AG09309 (cell line): ENCODE measurements around the gene KRTAP5-6.
"Not testable (repeated sequence)": the region's sequence is repeated elsewhere in the genome, so short reads cannot be mapped to it uniquely, and the experiment has no call there.

Source experiments
- DNase-seq: peaks from one replicate; pipeline ENCODE4 v3.0.0-alpha.2; 2010; ENCODE audit warnings: low read depth
- H3K4me3 ChIP-seq: 2 replicates; pipeline ENCODE4 v1.5.1; 2011; ENCODE audit warnings: mild to moderate bottlenecking, low read depth, low read length, moderate library complexity; ENCODE audit not compliant: control insufficient read depth
- TF ChIP-seq, protein P1 (sequence below): IDR thresholded peaks from 2 replicates; pipeline ENCODE4 v1.5.1; 2011; ENCODE audit warnings: mild to moderate bottlenecking, low read depth, low read length, inconsistent platforms; ENCODE audit not compliant: insufficient read depth, control insufficient read depth; ENCODE audit errors: missing control alignments

The KRTAP5-6 gene

DNA sequence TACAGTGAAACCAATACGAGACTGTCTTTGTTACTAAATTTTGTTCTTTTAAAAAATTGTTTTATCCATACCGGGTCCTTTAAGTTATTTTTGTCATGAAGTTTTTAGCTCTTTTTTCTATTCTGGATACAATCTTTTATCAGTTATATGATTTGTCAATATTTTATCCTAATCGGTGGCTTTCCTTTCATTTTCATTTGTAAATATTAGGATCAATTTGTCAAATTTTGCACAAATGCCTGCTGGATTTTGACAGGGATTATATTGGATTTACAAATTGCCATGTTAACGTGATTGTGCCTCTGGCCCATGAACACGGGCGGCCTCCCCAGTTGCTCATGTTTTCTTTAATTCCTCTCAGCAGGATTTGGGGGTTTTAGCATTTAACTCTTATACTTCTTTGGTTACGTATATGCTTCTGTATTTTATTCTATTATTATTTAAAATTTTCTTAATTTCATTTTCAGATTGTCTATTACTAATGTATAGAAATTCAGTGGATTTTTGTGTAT is 20.7 kb upstream of the KRTAP5-6 start:
- no peak for DNase-seq
- TF ChIP-seq, protein P1, sequence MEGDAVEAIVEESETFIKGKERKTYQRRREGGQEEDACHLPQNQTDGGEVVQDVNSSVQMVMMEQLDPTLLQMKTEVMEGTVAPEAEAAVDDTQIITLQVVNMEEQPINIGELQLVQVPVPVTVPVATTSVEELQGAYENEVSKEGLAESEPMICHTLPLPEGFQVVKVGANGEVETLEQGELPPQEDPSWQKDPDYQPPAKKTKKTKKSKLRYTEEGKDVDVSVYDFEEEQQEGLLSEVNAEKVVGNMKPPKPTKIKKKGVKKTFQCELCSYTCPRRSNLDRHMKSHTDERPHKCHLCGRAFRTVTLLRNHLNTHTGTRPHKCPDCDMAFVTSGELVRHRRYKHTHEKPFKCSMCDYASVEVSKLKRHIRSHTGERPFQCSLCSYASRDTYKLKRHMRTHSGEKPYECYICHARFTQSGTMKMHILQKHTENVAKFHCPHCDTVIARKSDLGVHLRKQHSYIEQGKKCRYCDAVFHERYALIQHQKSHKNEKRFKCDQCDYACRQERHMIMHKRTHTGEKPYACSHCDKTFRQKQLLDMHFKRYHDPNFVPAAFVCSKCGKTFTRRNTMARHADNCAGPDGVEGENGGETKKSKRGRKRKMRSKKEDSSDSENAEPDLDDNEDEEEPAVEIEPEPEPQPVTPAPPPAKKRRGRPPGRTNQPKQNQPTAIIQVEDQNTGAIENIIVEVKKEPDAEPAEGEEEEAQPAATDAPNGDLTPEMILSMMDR = no peak
- no peak overlapping the region for H3K4me3 ChIP-seq

DNA sequence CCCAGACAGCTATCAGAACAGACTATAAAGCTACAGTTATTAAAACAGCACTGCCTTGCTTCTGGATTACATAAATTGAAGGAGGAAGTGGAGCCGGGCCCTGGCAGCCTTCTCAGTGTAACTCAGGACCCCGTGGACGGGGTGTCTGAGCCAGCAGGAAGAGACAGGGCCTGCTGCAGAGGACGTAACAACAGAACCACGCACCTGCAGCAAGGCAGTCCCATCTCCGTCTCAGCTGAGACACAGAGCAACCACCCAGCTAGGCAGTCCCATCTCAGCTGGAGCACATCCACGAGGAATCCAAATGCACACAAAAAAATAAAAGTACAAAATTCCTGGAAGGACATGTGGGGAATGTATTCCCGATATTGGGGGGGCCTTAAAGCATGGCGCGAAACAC is 17.1 kb upstream of the KRTAP5-6 start:
- H3K4me3 ChIP-seq = no peak overlapping the region
- no peak for DNase-seq
- TF ChIP-seq, protein P1 = no peak

DNA sequence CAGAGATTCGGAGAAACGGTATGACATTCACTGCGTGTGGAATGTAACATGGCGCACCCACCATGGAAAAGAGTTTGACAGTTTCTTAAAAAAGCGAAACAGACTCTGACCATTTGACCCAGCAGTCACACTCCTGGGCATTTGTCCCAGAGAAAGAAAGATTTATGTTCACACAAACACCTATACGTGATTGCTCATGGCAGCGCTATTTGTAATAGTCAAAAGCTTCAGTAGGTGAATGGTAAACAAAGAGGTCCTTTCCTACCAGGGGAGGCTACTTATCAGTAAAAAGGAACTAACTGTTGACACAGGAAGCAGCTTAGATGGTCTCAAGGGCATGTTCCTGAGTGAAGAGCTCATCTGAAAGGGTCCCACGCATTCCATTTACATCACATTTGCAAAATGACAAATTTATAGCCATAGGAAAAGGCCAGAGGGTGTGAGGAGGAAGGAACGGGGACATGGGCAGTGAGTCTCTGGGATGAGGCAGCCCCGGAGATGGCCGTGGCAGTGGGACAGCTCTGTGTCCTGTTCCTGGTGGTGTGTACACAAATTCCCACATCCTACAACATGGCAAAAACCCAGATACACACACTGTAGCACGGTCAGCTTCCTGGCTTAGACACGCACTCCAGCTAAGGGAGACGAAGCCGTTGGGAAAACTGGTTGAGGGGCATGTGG is 14.6 kb upstream of the KRTAP5-6 start:
- no peak overlapping the region for H3K4me3 ChIP-seq
- TF ChIP-seq, protein P1 = no peak
- no peak for DNase-seq

DNA sequence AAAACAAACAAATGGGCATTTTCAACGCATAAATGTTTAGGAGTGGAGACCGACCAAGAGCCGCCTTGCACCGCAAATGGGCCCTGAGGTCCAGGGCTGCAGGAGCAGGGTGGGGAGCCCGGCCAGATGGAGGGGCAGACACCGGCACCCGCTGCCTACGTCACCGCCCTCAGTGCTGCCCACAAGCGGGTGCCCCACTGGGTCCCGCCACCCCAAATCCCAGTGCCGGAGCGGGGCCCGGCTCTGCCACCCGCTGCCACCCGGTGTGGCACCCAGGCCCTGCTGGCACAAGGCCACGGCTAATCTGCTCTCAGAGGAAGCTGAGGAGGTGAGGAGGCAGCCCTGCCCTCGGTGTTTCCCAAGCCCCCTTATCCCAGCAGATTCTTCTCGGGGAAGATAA is 13.8 kb upstream of the KRTAP5-6 start:
- not testable (repeated sequence) for DNase-seq

DNA sequence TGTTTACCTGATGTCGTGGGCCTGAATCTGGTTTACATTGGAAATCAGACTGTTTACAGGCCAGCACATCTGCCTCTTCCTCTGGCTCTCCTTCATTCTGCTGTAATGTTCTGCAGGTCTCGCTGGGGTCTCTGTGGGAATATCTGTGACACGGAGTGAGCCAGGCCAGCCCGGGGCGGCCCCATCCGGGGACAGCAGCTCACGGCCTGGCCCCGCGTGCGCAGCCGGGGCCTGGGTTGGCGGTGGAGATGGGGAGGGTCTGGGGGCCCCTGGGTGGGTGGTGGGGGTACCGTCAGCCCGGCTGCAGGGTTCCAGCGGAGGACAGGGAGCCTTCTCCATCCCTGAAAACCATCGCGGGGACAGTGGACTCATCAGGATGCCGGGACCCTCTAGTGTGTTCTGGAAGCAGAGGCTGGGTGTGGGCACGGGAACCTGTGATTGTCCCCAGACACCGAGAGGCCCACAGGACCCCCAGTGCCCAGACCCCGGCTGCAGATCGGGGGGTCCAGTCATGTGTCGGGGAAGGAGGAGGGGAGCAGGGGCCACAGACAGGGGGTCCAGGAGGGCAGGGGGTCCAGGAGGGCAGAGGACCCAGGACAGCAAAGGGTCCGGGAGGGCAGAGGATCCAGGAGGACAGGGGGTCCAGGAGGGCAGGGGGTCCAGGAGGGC is 13.0 kb upstream of the KRTAP5-6 start:
- DNase-seq, H3K4me3 ChIP-seq: not testable (repeated sequence)

More for the DNA sequence above, 13.8 kb upstream of the KRTAP5-6 start:
- H3K4me3 ChIP-seq = not testable (repeated sequence)

DNA sequence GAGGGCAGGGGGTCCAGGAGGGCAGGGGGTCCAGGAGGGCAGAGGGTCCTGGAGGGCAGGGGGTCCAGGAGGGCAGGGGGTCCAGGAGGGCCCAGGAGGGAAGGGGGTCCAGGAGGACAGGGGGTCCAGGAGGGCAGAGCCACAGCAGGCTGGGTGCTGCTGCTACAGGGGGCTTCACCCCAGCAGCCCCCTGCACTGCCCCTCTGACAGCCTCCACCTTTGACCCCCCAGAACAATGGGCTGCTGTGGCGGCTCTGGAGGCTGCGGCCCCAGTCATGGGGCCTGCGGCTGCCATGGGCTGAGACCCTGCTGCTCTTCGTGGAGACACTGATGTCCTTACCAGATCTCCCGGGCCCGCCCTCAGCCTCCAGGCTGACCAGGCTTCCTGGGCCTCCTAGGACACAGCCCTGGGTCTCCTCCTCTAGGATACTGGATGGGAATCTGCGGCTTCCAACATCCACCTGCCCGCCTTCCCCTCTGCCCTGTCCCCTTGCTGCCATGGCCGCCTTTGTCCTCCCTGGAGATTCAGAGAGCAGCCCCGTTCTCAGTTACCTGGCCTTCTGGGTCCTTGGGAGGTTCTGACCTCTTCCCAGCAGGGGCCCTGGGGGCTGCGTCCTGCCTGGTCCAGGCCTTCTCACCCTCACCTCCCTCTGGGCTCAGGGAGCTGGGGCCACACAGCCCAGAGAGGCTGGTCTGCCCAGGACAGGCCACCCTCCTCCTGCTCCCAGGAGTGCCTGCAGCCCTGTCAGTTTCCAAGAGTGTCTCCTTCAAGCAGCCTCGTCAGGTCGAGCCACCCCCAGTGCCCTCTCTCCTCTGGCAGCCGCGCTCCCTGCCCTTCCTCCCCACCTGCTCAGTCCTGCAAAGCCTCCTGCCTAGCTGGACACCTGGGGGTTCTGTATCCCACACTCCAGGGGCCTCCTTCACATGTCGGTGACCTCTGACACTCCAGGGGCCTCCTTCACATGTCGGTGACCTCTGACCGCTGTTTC is 11.8 kb upstream of the KRTAP5-6 start:
- not testable (repeated sequence) for DNase-seq, H3K4me3 ChIP-seq

DNA sequence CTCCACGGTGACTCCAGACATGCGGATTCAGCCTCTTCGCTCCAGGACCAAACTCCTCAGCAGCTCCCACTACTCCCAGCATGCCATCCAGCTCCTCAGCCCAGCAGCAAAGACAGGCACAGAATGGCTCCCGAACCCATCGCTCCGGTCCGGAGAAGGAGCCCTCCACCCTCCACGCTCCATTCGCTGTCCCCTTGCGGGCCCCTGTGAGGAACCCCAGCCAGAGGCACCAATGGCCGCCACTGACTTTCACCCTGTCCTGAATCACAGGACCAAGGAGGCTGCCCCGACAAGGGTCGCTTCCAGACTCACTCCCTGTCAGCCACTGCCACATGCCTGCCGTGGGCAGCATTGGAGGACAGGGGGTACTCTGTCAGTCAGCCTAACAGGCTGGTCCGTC is 10.8 kb upstream of the KRTAP5-6 start:
- H3K4me3 ChIP-seq, DNase-seq: not testable (repeated sequence)

DNA sequence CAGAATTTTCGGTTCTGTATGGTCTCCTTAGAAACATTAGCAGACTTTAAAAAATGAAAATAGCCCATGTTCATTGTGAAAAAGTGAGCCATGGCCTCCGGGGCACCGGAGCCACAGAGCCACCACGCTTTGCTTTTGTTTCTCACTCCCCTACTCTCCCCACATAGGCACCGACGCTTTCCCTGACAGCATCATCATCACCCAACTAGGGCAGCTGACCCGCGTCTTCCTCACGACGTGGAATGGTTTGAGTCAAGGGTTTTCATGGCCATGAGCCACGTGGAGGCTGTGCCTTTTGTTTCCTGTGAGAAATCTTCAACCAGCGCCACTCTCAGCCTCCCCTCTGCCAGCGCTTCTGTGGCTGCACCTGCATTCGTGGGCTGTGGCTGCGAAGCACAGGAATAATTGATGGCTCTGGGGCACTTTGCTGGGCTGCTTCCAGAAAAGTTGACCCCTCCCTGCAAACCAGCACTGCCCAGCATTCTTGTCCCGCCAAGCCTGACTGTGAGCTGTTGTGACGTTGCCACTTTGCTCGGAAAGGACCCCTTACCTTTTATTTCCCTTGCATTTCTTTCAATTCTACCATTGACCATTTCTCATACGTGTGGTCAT is 8.6 kb upstream of the KRTAP5-6 start:
- not testable (repeated sequence) for DNase-seq, H3K4me3 ChIP-seq

DNA sequence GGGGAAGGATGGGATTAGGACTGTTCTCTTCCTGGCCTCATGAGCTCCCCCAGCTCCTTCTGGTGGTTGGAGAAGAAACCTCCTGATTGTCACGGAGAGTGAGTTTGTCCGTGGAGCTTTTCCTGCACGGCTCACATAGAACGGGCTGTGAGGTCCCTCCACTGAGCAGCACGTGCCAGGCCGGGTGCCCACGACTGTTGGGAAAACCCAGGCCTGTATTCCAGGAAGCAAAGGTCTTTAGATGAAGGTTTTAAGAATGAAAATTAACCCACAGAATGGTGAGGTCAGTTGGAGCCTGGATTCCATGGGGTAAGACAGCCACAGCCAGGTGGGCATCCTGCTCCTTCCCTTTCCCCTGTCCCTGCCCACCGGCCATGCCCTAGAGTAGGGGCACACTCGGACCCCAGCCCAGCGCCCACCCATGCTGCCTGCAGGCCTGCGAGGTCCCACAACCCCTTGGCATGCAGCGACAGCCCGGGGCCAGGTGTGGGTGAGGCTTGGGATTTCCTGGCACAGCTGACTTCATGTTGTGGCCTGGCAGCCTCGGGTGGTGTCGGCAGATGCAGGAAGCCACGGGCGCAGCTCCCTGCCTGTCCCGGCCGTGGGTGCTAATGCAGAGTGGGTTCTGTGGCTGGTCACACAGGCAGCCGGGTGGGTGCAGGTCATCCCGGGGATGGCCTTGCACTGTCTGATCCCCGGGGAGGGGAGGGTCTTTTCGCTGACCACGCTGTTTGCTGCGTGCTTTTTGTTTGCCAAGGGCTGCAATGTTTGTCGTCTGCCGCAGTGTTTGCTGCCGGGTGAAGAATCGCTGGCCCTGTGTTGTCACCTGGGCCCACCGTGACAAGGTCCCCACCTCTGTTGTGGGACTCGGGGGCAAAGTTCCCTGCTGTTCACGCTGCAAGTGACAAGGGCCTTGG is 7.5 kb upstream of the KRTAP5-6 start:
- not testable (repeated sequence) for H3K4me3 ChIP-seq, DNase-seq
